C4-2B (cell line): ENCODE measurements around the gene MMD.

ENCODE experiments used
- ZFX ChIP-seq: fragments of 450-650 bp; IDR thresholded peaks from 2 replicates; pipeline ENCODE4 v1.6.1; 2017
- TF ChIP-seq, protein P1 (sequence below): fragments of 450-650 bp; conservative IDR thresholded peaks from 2 replicates; pipeline ENCODE4 v1.5.1; 2017; ENCODE audit warnings: mild to moderate bottlenecking

DNA sequence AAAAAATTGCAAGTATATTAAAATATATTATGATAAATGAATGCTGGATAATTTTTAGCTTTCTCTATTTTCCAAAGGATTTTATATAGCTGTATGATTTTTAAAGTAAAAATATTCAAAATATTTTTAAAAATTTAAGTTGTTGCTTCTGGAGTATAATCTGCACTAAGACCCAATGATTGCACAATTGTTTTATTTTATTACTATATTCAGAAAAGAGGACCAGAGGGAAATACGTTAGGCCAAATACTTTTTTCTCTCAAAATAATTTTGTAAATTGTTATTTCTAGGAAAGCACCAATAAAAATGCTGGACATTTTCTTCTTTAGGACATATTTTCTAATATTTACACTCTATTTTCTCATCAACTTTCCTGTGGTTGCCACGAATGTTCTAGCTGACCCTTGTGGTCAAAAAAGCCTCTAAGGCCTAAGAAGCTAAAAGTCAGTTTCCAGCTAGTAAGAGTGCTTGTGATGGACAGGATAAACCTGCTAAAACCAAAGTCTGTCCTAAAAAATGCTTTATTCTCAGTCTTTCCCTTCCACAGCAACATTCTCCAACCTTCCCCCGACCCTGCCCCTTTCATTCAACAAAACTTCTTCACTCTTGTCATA is 31.2 kb downstream of the MMD start:
- TF ChIP-seq, protein P1, sequence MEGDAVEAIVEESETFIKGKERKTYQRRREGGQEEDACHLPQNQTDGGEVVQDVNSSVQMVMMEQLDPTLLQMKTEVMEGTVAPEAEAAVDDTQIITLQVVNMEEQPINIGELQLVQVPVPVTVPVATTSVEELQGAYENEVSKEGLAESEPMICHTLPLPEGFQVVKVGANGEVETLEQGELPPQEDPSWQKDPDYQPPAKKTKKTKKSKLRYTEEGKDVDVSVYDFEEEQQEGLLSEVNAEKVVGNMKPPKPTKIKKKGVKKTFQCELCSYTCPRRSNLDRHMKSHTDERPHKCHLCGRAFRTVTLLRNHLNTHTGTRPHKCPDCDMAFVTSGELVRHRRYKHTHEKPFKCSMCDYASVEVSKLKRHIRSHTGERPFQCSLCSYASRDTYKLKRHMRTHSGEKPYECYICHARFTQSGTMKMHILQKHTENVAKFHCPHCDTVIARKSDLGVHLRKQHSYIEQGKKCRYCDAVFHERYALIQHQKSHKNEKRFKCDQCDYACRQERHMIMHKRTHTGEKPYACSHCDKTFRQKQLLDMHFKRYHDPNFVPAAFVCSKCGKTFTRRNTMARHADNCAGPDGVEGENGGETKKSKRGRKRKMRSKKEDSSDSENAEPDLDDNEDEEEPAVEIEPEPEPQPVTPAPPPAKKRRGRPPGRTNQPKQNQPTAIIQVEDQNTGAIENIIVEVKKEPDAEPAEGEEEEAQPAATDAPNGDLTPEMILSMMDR, result no peak
- no peak for TF ChIP-seq ZFX
